Thoracic aorta (tissue), 2 donors: ENCODE measurements around the gene IRF2BP2. TPM values are rescaled to one million over a fixed set of nuclear protein-coding genes. Genes with fewer than 3 reads are reported as not detected.

Experiments
- ATAC-seq: fragments of 150-250 bp; one replicate; pipeline ENCODE4 v1.8.0; 2017; ENCODE audit warnings: low read depth; ENCODE audit not compliant: insufficient number of reproducible peaks, low FRiP score
- DNase-seq: peaks from one replicate; pipeline ENCODE4 v3.0.0-alpha.2; 2020; ENCODE audit warnings: low spot score
- H3K27ac ChIP-seq, 2 donors: fragments of 200-600 bp; sonication (generic); 1 replicate in 1 of 2; 2 replicates in 1 of 2; pipeline ENCODE4 v1.5.1; 2016; ENCODE audit warnings: mild to moderate bottlenecking in 2 of 2, moderate library complexity in 2 of 2
- H3K27me3 ChIP-seq: fragments of 200-600 bp; sonication (generic); replicated peaks from 2 replicates; pipeline ENCODE4 v1.6.0; 2016; ENCODE audit warnings: mild to moderate bottlenecking; ENCODE audit not compliant: insufficient read depth
- H3K36me3 ChIP-seq: fragments of 200-600 bp; sonication (generic); one replicate; pipeline ENCODE4 v1.5.1; 2016
- H3K4me1 ChIP-seq, 2 donors: fragments of 200-600 bp; sonication (generic); 1 replicate in 1 of 2; 2 replicates in 1 of 2; pipeline versions ENCODE4 v1.5.1 to v1.6.0; 2016; ENCODE audit warnings: low read depth in 2 of 2, mild to moderate bottlenecking in 1 of 2; ENCODE audit not compliant: control insufficient read depth in 1 of 2
- H3K4me3 ChIP-seq: fragments of 200-600 bp; sonication (generic); 2 replicates; pipeline ENCODE4 v1.5.1; 2016; ENCODE audit warnings: mild to moderate bottlenecking
- H3K9me3 ChIP-seq: fragments of 200-600 bp; sonication (generic); 2 replicates; pipeline ENCODE4 v1.5.1; 2016
- total RNA-seq, 2 donors: library from RNA; depleted of rRNA; stranded (reverse); fragments of >200 nt; gene quantifications; one replicate each; pipeline versions ENCODE4 v1.1.0 to v1.2.3, GENCODE V29; 2016
- TF ChIP-seq, protein P1 (sequence below): fragments of 200-600 bp; sonication (generic); IDR thresholded peaks from one replicate; pipeline ENCODE4 v1.5.1; 2019; ENCODE audit warnings: antibody characterized with exemption

Gene IRF2BP2
- total RNA-seq, 2 donors from 2014 or later, result 114 to 175 TPM

DNA sequence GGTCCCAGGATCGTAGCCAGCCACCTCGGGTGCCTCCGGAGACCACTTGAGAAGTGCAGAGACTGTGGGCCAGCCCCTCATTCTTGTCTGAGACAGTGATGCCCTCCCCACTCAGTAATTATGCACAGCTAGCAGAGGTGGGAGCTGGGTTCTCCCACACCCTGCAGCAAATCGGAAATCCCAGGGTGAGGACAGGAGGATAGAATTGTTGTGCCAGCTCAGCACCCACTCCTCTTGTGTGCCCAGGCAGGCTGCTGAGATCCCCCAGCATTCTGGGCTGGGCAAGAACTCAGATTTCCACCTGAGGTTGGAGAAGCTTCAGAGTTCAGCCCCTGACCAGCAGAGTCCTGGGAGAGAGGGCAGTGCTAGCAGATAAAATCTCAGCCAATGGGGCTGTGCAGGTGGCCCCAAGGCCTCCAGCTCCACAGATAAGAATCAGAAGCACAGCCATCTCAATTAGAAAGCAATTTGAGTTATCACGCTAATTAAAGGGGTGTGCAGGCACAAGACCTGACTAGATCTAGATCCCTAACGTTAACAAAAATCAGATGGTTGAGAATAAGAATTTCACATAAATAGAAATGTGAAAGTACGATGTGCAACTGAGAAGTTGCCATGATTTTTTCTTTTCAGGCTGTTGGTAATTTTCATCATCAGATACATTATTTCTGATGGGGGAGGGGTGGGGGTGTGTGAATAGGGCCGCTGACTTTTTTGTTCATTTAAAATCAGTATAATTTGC, 45.5 kb upstream of the IRF2BP2 start:
- TF ChIP-seq, protein P1, sequence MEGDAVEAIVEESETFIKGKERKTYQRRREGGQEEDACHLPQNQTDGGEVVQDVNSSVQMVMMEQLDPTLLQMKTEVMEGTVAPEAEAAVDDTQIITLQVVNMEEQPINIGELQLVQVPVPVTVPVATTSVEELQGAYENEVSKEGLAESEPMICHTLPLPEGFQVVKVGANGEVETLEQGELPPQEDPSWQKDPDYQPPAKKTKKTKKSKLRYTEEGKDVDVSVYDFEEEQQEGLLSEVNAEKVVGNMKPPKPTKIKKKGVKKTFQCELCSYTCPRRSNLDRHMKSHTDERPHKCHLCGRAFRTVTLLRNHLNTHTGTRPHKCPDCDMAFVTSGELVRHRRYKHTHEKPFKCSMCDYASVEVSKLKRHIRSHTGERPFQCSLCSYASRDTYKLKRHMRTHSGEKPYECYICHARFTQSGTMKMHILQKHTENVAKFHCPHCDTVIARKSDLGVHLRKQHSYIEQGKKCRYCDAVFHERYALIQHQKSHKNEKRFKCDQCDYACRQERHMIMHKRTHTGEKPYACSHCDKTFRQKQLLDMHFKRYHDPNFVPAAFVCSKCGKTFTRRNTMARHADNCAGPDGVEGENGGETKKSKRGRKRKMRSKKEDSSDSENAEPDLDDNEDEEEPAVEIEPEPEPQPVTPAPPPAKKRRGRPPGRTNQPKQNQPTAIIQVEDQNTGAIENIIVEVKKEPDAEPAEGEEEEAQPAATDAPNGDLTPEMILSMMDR, result no peak
- Histone ChIP-seq H3K27ac (no peak overlapping the region), H3K36me3 (no peaks in the 10 kb centered on the region), H3K27me3 (no peaks in the 10 kb centered on the region), H3K9me3 (no peaks in the 10 kb centered on the region), H3K4me3 (no peak overlapping the region), H3K4me1 (peaks cover 0 to 2% of the 10 kb centered on the region in 2 donors)
- DNase-seq, result no peak
- ATAC-seq, result no peak

DNA sequence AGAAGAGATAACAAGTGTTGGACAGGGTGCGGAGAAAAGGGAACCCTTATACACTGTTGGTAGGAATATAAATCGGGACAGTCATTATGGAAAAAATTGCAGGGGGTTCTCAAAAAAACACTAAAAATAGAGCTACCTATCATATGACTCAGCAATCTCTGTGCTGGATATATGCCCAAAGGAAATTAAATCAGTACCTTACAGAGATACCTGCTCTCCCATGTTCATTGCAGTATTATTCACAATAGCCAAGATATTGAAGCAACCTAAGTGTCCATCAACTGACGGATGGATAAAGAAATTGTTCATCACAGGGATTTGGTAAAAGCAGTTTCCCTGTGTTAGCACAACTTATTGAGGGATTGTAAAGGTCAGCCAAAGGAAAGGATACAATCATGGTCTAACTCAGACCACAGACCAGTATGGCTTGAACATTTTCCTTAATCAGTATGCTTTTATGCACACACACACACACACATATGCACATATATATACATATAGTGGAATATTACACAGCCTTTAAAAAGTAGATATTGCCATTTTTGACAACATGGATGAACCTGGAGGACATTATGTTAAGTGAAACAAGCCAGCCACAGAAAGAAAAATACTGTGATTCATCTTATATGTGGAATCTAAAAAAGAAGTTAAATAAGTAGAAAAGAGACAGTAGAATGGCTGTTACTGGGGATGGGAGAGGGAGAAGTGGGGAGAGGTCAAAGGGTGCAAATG, 44.2 kb upstream of the IRF2BP2 start:
- Histone ChIP-seq H3K9me3 (no peaks in the 10 kb centered on the region), H3K4me1 (peaks cover 0 to 2% of the 10 kb centered on the region in 2 donors), H3K27ac (no peak overlapping the region), H3K36me3 (no peaks in the 10 kb centered on the region), H3K27me3 (no peaks in the 10 kb centered on the region), H3K4me3 (no peak overlapping the region)
- ATAC-seq (no peak), DNase-seq (no peak)
- TF ChIP-seq, protein P1, result no peak

DNA sequence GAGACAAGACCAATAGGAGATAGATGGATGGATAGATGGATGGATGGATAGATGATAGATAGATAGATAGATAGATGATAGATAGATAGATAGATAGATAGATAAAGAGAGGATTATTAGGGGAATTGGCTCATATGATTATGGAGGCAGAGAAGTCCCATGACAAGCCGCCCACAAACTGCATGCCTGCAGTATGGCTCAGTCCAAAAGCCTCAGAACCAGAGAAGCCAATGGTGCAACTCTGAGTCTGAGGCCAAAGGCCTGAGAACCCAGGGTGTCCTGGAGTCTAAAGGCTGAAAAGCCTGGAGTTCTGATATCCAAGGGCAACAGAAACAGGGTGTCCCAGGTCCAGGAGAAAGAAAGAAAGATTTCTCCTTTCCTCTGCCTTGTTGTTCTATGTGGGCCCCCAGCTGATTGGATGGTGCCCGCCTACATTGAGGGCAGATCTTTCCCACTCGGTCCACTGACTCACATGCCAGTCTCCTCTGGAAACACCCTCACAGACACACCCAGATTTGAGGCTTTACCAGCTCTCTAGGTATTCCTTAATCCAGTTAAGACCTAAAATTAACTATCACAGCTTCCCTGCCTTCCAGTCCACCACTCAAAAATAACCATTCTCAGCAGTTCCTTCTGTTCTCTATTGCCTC, 39.6 kb upstream of the IRF2BP2 start:
- TF ChIP-seq, protein P1, result no peak
- no peaks in the 10 kb centered on the region for H3K36me3 ChIP-seq
- DNase-seq (no peak), ATAC-seq (no peak)
- H3K27me3 ChIP-seq, result no peaks in the 10 kb centered on the region
- H3K4me3 ChIP-seq, result no peak overlapping the region
- H3K4me1 ChIP-seq, result no peaks in the 10 kb centered on the region
- H3K9me3 ChIP-seq, result no peaks in the 10 kb centered on the region
- H3K27ac ChIP-seq, result no peak overlapping the region

DNA sequence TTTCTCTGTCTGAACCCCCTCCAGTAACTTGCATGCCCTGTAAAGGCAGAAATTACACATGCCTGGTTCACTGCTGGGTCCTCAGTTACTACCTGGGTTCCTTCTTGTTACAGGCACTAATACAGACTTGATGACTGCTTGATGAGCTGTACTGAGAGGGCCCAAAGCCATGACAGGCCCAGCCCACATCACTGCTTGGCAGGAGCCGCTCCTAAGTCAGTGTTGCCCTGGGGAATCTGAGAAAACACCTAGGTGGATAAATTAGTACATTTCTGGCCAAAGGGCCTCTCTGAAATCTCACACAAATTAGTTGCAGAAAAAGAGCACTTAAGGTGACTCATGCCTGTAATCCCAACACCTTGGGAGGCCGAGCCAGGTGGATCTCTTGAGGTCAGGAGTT, 37.8 kb upstream of the IRF2BP2 start:
- no peaks in the 10 kb centered on the region for H3K27me3 ChIP-seq
- TF ChIP-seq, protein P1, result no peak
- ATAC-seq (no peak), DNase-seq (no peak)
- no peaks in the 10 kb centered on the region for H3K36me3 ChIP-seq
- no peaks in the 10 kb centered on the region for H3K4me1 ChIP-seq
- no peaks in the 10 kb centered on the region for H3K9me3 ChIP-seq
- H3K4me3 ChIP-seq, result no peak overlapping the region
- no peak overlapping the region for H3K27ac ChIP-seq

DNA sequence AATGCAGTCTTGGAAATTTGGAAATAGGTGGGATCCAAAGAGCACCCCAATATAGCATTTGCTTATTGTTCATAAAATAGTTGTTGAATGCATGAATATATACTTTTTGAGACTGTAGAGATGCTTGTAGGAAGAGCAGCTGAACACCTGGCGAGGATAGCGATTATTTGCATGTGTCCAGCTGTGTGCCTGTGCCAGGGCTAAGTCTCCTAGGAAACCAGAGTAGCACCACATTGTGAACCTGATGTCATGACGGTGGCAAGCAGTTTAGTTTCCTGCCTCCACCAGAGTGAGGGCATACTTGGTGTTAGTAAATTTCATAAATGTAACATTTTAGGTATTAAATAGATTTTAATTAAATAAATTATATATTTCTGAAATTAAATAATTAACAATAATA, 37.3 kb upstream of the IRF2BP2 start:
- no peak overlapping the region for H3K27ac ChIP-seq
- no peaks in the 10 kb centered on the region for H3K36me3 ChIP-seq
- DNase-seq, result no peak
- no peak for ATAC-seq
- H3K4me1 ChIP-seq, result no peaks in the 10 kb centered on the region
- H3K9me3 ChIP-seq, result no peaks in the 10 kb centered on the region
- no peaks in the 10 kb centered on the region for H3K27me3 ChIP-seq
- H3K4me3 ChIP-seq, result no peak overlapping the region
- TF ChIP-seq, protein P1, result no peak
